Measurements from ENCODE around the gene TSLP.

Gene TSLP

DNA sequence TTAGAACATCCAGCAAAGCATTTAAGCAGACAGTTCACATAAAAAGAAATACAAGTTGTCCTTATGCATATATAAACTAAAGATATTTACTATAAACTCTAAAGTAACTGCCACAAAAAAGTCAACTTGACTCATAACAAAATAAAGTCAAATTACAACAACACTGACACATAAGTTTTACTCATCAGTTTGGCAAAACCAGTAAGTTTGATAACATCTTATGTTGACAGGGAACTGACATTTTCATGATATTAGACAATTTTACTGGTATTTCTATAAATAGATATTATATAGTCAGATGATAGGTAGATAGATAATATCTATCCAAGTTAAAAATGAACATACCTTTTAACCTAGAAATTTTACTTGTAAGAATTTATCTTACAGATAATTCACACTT lies 9.9 kb upstream of the TSLP start:
- Histone ChIP-seq H3K4me3 (ENCODE audit: low read depth, low read length) (no peak overlapping the region), H3K27ac (no peak overlapping the region), H3K36me3 (replicated peaks) (no peaks in the 10 kb centered on the region), H3K27me3 (replicated peaks) (no peaks in the 10 kb centered on the region)
- TF ChIP-seq, protein P1, sequence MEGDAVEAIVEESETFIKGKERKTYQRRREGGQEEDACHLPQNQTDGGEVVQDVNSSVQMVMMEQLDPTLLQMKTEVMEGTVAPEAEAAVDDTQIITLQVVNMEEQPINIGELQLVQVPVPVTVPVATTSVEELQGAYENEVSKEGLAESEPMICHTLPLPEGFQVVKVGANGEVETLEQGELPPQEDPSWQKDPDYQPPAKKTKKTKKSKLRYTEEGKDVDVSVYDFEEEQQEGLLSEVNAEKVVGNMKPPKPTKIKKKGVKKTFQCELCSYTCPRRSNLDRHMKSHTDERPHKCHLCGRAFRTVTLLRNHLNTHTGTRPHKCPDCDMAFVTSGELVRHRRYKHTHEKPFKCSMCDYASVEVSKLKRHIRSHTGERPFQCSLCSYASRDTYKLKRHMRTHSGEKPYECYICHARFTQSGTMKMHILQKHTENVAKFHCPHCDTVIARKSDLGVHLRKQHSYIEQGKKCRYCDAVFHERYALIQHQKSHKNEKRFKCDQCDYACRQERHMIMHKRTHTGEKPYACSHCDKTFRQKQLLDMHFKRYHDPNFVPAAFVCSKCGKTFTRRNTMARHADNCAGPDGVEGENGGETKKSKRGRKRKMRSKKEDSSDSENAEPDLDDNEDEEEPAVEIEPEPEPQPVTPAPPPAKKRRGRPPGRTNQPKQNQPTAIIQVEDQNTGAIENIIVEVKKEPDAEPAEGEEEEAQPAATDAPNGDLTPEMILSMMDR (IDR thresholded peaks at IDR 0.05; ENCODE audit: low read depth, low read length, missing control alignments): no peak
- in situ Hi-C loops (cut with HindIII; ENCODE audit: low pct_ligation_motif_present, low sequenced_read_pairs): no loop called here
- no peak for DNase-seq

DNA sequence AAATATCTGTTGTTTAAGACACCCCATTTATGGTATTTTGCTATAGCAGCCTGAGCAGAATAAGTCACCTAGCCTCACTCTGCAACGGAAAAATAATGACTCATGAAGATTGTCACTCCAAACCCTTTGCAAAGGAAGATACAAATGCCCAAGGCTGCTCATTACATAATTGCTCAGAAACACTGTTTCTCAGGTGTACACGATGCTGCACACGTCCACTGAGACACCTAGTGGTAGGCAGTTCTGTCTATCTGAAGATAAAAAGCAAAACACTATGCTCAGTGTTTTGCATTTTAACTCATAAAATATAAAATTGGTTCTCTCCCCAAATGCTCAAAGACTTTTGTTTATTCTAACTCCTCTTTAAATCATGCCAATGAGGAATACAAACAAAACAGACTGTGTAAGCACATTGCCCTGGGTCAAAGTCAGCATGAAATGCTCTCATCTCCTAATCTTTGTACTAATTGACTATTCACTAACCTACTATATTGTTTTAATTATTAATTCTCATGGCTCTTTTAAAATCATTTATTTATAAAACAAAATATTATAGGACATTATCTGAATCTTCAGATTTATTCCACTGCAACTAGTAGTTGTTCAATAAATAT lies 7.7 kb upstream of the TSLP start:
- Histone ChIP-seq H3K36me3 (replicated peaks) (no peaks in the 10 kb centered on the region), H3K27ac (no peak overlapping the region), H3K4me3 (ENCODE audit: low read depth, low read length) (no peak overlapping the region), H3K27me3 (replicated peaks) (no peaks in the 10 kb centered on the region)
- no peak for DNase-seq
- in situ Hi-C loops (cut with HindIII; ENCODE audit: low pct_ligation_motif_present, low sequenced_read_pairs): no loop called here
- TF ChIP-seq, protein P1 (IDR thresholded peaks at IDR 0.05; ENCODE audit: low read depth, low read length, missing control alignments): peak; percentile 64

GRCh38 chr5:111066261-111066938 lies 5.1 kb upstream of the TSLP start:
- TF ChIP-seq, protein P1 (IDR thresholded peaks at IDR 0.05; ENCODE audit: low read depth, low read length, missing control alignments): no peak
- Histone ChIP-seq H3K27ac (no peak overlapping the region), H3K27me3 (replicated peaks) (no peaks in the 10 kb centered on the region), H3K4me3 (ENCODE audit: low read depth, low read length) (no peak overlapping the region), H3K36me3 (replicated peaks) (no peaks in the 10 kb centered on the region)
- DNase-seq: no peak
- in situ Hi-C loops (cut with HindIII; ENCODE audit: low pct_ligation_motif_present, low sequenced_read_pairs): no loop called here

- H3K27ac ChIP-seq: no peak overlapping the region
- H3K4me3 ChIP-seq (ENCODE audit: low read depth, low read length): no peak overlapping the region
- no peaks in the 10 kb centered on the region for H3K27me3 ChIP-seq (replicated peaks)
- in situ Hi-C loops (cut with HindIII; ENCODE audit: low pct_ligation_motif_present, low sequenced_read_pairs): no loop called here
- DNase-seq: no peak
- H3K36me3 ChIP-seq (replicated peaks): no peaks in the 10 kb centered on the region
- TF ChIP-seq, protein P1 (IDR thresholded peaks at IDR 0.05; ENCODE audit: low read depth, low read length, missing control alignments): no peak
Measured at GRCh38 chr5:111068213-111068612, 3.3 kb upstream of the TSLP start.

DNA sequence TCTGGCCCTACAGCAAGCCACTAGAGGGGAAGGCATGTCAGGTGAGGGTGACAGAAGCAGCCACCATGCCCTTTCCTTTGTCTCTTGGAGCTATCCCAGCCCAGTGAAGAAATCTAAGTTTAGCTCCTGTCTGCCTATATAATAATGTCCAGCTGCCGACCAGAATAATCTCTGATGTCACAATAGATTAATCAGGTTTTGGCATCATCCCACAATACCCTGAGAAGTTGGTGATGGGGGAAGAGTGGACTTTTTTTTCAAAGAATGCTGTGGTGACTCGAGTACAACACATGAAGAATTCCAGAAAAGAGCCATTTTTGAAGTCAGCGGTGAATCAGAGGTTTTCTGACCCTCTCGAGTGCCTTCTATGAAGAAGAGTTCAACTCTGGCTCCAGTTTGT lies 1.7 kb upstream of the TSLP start:
- DNase-seq: peak; percentile 65
- Histone ChIP-seq H3K27me3 (replicated peaks) (no peaks in the 10 kb centered on the region), H3K27ac (no peak overlapping the region), H3K36me3 (replicated peaks) (no peaks in the 10 kb centered on the region), H3K4me3 (ENCODE audit: low read depth, low read length) (peak overlapping the region; percentile 48)
- TF ChIP-seq, protein P1 (IDR thresholded peaks at IDR 0.05; ENCODE audit: low read depth, low read length, missing control alignments): no peak
- in situ Hi-C loops (cut with HindIII; ENCODE audit: low pct_ligation_motif_present, low sequenced_read_pairs): no loop called here
